H1 (cell line): ENCODE results near the gene SHISA7. TPM values are rescaled to one million over a fixed set of nuclear protein-coding genes. Genes with fewer than 3 reads are reported as not detected.

Source experiments
- CTCF ChIA-PET: fragments of 300-600 bp; sonication (Branson Sonifier 250); formaldehyde crosslinking; loops from one replicate; lab custom pipeline; 2021; ENCODE audit not compliant: partially characterized antibody; lab: Charles Lee
- POLR2A ChIA-PET: fragments of 300-600 bp; sonication (Branson Sonifier 250); formaldehyde crosslinking; loops from one replicate; lab custom pipeline; 2021; ENCODE audit warnings: inconsistent platforms; ENCODE audit not compliant: partially characterized antibody; lab: Charles Lee
- DNase-seq, 2 experiments: peaks; one replicate each; pipeline versions ENCODE4 v3.0.0 to v3.0.0-alpha.2; 2010 to 2022; ENCODE audit warnings: low spot score in 2 of 2, low read depth in 1 of 2, mixed read lengths in 1 of 2
- FAIRE-seq: peaks from 2 replicates; lab custom pipeline; 2011; peaks lifted over from hg19 to GRCh38; lab: Jason Lieb, UNC
- H2AFZ ChIP-seq: 2 replicates; pipeline ENCODE4 v1.8.1; 2012; ENCODE audit warnings: low read length, inconsistent platforms
- H2AK5ac ChIP-seq: 2 replicates; pipeline ENCODE4 v1.6.1; 2013; ENCODE audit warnings: low read depth, low read length
- H2BK120ac ChIP-seq: replicated peaks from 2 replicates; pipeline ENCODE3; 2013; ENCODE audit warnings: low read depth, low read length, inconsistent platforms
- H2BK12ac ChIP-seq: 2 replicates; pipeline ENCODE4 v1.6.1; 2013; ENCODE audit warnings: low read depth, low read length
- H2BK15ac ChIP-seq: 2 replicates; pipeline ENCODE4 v1.6.1; 2013; ENCODE audit warnings: low read length
- H2BK20ac ChIP-seq: 2 replicates; pipeline ENCODE4 v1.6.1; 2013; ENCODE audit warnings: low read length
- H2BK5ac ChIP-seq: 2 replicates; pipeline ENCODE4 v1.6.1; 2013; ENCODE audit warnings: low read depth, low read length
- H3K14ac ChIP-seq: 2 replicates; pipeline ENCODE4 v1.6.1; 2013; ENCODE audit warnings: inconsistent platforms; ENCODE audit not compliant: insufficient read length
- H3K18ac ChIP-seq: 2 replicates; pipeline ENCODE4 v1.6.1; 2013; ENCODE audit warnings: low read length; ENCODE audit errors: extremely low read depth
- H3K23ac ChIP-seq: 2 replicates; pipeline ENCODE4 v1.6.1; 2013; ENCODE audit warnings: inconsistent platforms; ENCODE audit not compliant: insufficient read length
- H3K23me2 ChIP-seq: 2 replicates; pipeline ENCODE4 v1.6.1; 2013; ENCODE audit warnings: low read depth, low read length
- H3K27ac ChIP-seq: 2 replicates; pipeline ENCODE4 v1.6.1; 2011; ENCODE audit warnings: low read depth, low read length, inconsistent platforms
- H3K27me3 ChIP-seq, 4 experiments: replicated peaks in 1 of 4; 1 replicate in 1 of 4; 2 replicates in 3 of 4; pipeline versions ENCODE4 v1.6.1 to v1.8.1; 2011 to 2013; ENCODE audit warnings: low read length in 3 of 4, mild to moderate bottlenecking in 3 of 4, inconsistent platforms in 2 of 4, mixed read lengths in 2 of 4, moderate library complexity in 1 of 4; ENCODE audit not compliant: control insufficient read depth in 3 of 4, insufficient read depth in 3 of 4; ENCODE audit errors: extremely low read depth in 1 of 4
- H3K36me3 ChIP-seq, 4 experiments: 2 replicates each; pipeline versions ENCODE4 v1.6.1 to v1.8.1; 2011 to 2013; ENCODE audit warnings: mild to moderate bottlenecking in 4 of 4, low read length in 3 of 4, moderate library complexity in 2 of 4, control low read depth in 1 of 4, inconsistent platforms in 1 of 4; ENCODE audit not compliant: insufficient read depth in 4 of 4, control insufficient read depth in 2 of 4
- H3K4ac ChIP-seq: replicated peaks from 2 replicates; pipeline ENCODE3; 2013; ENCODE audit warnings: low read length, low read depth, mixed read lengths, inconsistent platforms; ENCODE audit not compliant: insufficient read length
- H3K4me1 ChIP-seq, 4 experiments: replicated peaks in 1 of 4; 1 replicate in 1 of 4; 2 replicates in 3 of 4; pipeline versions ENCODE4 v1.6.1 to v1.8.1; 2011 to 2013; ENCODE audit warnings: low read length in 3 of 4, inconsistent platforms in 2 of 4, mixed read lengths in 1 of 4; ENCODE audit not compliant: insufficient read depth in 4 of 4, control insufficient read depth in 3 of 4
- H3K4me2 ChIP-seq, 2 experiments: 2 replicates each; pipeline versions ENCODE4 v1.6.1 to v1.8.1; 2011 to 2013; ENCODE audit warnings: low read depth in 2 of 2, low read length in 2 of 2, control low read depth in 1 of 2, inconsistent platforms in 1 of 2, mild to moderate bottlenecking in 1 of 2; ENCODE audit not compliant: insufficient read depth in 1 of 2
- H3K4me3 ChIP-seq, 4 experiments: fragments of 200-600, 300-600 bp in 1 of 4; sonication (generic), shearing (Covaris generic), sonication (Bioruptor Twin) in 1 of 4; 2 replicates each; pipeline versions ENCODE4 v1.5.1 to v1.8.1; 2011 to 2016; ENCODE audit warnings: low read length in 4 of 4, low read depth in 3 of 4, control low read depth in 2 of 4, inconsistent platforms in 2 of 4, mild to moderate bottlenecking in 2 of 4, mixed read lengths in 1 of 4, moderate library complexity in 1 of 4; ENCODE audit not compliant: insufficient read depth in 2 of 4; ENCODE audit errors: extremely low read depth in 1 of 4
- H3K56ac ChIP-seq: replicated peaks from 2 replicates; pipeline ENCODE3; 2013; ENCODE audit warnings: low read depth, mild to moderate bottlenecking, mixed read lengths, low read length, inconsistent platforms; ENCODE audit not compliant: insufficient read length
- H3K79me1 ChIP-seq: 2 replicates; pipeline ENCODE4 v1.6.1; 2013; ENCODE audit warnings: low read depth, low read length, control low read depth
- H3K79me2 ChIP-seq, 2 experiments: 2 replicates each; pipeline versions ENCODE4 v1.6.1 to v1.8.1; 2012 to 2013; ENCODE audit warnings: low read length in 2 of 2, mild to moderate bottlenecking in 2 of 2, inconsistent platforms in 1 of 2; ENCODE audit not compliant: insufficient read depth in 2 of 2, control insufficient read depth in 1 of 2
- H3K9ac ChIP-seq, 4 experiments: replicated peaks in 1 of 4; 1 replicate in 1 of 4; 2 replicates in 3 of 4; pipeline versions ENCODE4 v1.6.1 to v1.8.1; 2011 to 2013; ENCODE audit warnings: low read depth in 3 of 4, low read length in 3 of 4, control low read depth in 2 of 4, mild to moderate bottlenecking in 2 of 4, moderate library complexity in 2 of 4, inconsistent platforms in 1 of 4; ENCODE audit errors: extremely low read depth in 1 of 4
- H3K9me3 ChIP-seq, 2 experiments: 2 replicates each; pipeline versions ENCODE4 v1.6.1 to v1.8.1; 2012 to 2013; ENCODE audit warnings: mild to moderate bottlenecking in 2 of 2, moderate library complexity in 2 of 2, control low read depth in 1 of 2, inconsistent platforms in 1 of 2, low read depth in 1 of 2, low read length in 1 of 2, mixed read lengths in 1 of 2; ENCODE audit not compliant: insufficient read depth in 2 of 2
- H4K20me1 ChIP-seq, 2 experiments: replicated peaks in 1 of 2; 2 replicates each; pipeline versions ENCODE3 to v1.8.1; 2011 to 2013; ENCODE audit warnings: inconsistent platforms in 2 of 2, low read length in 2 of 2, mild to moderate bottlenecking in 1 of 2; ENCODE audit not compliant: insufficient read depth in 2 of 2, control insufficient read depth in 1 of 2
- H4K5ac ChIP-seq: 2 replicates; pipeline ENCODE4 v1.6.1; 2013; ENCODE audit warnings: low read length, low read depth, mixed read lengths, inconsistent platforms; ENCODE audit not compliant: insufficient read length
- H4K8ac ChIP-seq: 2 replicates; pipeline ENCODE4 v1.8.0; 2013; ENCODE audit warnings: mild to moderate bottlenecking, moderate library complexity, low read length, inconsistent platforms; ENCODE audit not compliant: insufficient read depth; ENCODE audit errors: extremely low read depth
- H4K91ac ChIP-seq: replicated peaks from 2 replicates; pipeline ENCODE3; 2013; ENCODE audit warnings: low read length, mixed read lengths, inconsistent platforms; ENCODE audit not compliant: insufficient read length
- ATF3 ChIP-seq: IDR thresholded peaks from 2 replicates; pipeline ENCODE4 v1.6.1; 2011; ENCODE audit warnings: low read depth, mild to moderate bottlenecking, low read length; ENCODE audit not compliant: insufficient read depth
- CTBP2 ChIP-seq: IDR thresholded peaks from 2 replicates; pipeline ENCODE4 v1.7.0; 2011; ENCODE audit warnings: borderline replicate concordance, mild to moderate bottlenecking, moderate library complexity, mixed read lengths, low read length; ENCODE audit not compliant: insufficient read depth, insufficient read length
- CTCF ChIP-seq, 3 experiments: IDR thresholded peaks; 1 replicate in 2 of 3; 2 replicates in 1 of 3; pipeline versions ENCODE4 v1.5.1 to v1.6.1; 2011; ENCODE audit warnings: low read length in 3 of 3, mild to moderate bottlenecking in 3 of 3, inconsistent platforms in 2 of 3, low read depth in 1 of 3, moderate library complexity in 1 of 3; ENCODE audit not compliant: insufficient read depth in 1 of 3; ENCODE audit errors: control extremely low read depth in 1 of 3
- RBBP5 ChIP-seq: IDR thresholded peaks from 2 replicates; pipeline ENCODE4 v1.7.1; 2012; ENCODE audit warnings: low read depth, mild to moderate bottlenecking, inconsistent platforms, low read length, moderate library complexity, borderline replicate concordance
- RFX5 ChIP-seq: IDR thresholded peaks from 2 replicates; pipeline ENCODE4 v1.6.1; 2011; ENCODE audit warnings: low read depth, low read length, improper control_type of control experiment, borderline replicate concordance
- RNF2 ChIP-seq: fragments of 200-900, 300-1000 bp; sonication (generic); IDR thresholded peaks from 2 replicates; pipeline ENCODE4 v1.7.1; 2016; ENCODE audit warnings: borderline replicate concordance, low read depth, mild to moderate bottlenecking, antibody characterized with exemption, low read length; ENCODE audit not compliant: poor library complexity, severe bottlenecking; ENCODE audit errors: missing control alignments
- SAP30 ChIP-seq: fragments of 300-600 bp; sonication (generic); IDR thresholded peaks from 2 replicates; pipeline ENCODE4 v1.7.1; 2012; ENCODE audit warnings: low read length, moderate library complexity, mild to moderate bottlenecking, inconsistent platforms; ENCODE audit not compliant: insufficient read depth, insufficient replicate concordance
- TAF7 ChIP-seq: optimal IDR thresholded peaks from 2 replicates; pipeline ENCODE3; 2011; ENCODE audit warnings: low read depth, mild to moderate bottlenecking, inconsistent platforms, low read length, moderate library complexity, borderline replicate concordance
- TEAD4 ChIP-seq: IDR thresholded peaks from 2 replicates; pipeline ENCODE4 v1.6.1; 2012; ENCODE audit warnings: low read depth, low read length, inconsistent platforms, mixed read lengths
- WGBS, 2 experiments: shearing (Covaris generic) in 1 of 2; methylation state at CpG; one replicate each; pipeline versions ENCODE4 v1.1.6 to v1.1.7; 2013 to 2015; ENCODE audit warnings: low lambda C conversion rate in 2 of 2, mixed read lengths in 2 of 2, inconsistent platforms in 1 of 2, low coverage in 1 of 2, missing lambda C conversion rate in 1 of 2; ENCODE audit not compliant: insufficient replicate concordance in 2 of 2, insufficient coverage in 1 of 2, insufficient read length in 1 of 2; ENCODE audit errors: extremely low coverage in 1 of 2, missing lambda C conversion rate in 1 of 2; 5-methylcytosine and 5-hydroxymethylcytosine counted together
- polyA plus RNA-seq, 7 experiments: library from polyadenylated mRNA; depleted of rRNA in 3 of 7; stranded (reverse) in 5 of 7; unstranded in 2 of 7; fragments of >200 nt in 5 of 7; fragments of 200-250 nt in 2 of 7; gene quantifications; 1 replicate in 5 of 7; 2 replicates in 1 of 7; 4 replicates in 1 of 7; pipeline versions ENCODE4 v1.2.1 to v1.2.3, GENCODE V29; 2011 to 2013; ENCODE audit warnings: missing spikeins in 2 of 7, mixed read lengths in 2 of 7
- total RNA-seq: library from RNA; stranded (reverse); fragmentation: NEBNext Ultra II Directional; extraction: Animal tissue kit (Norgen Biotek cat#: 25700); gene quantifications from 2 replicates; pipeline ENCODE4 v1.2.1, GENCODE V29; 2021

The SHISA7 gene
- total and polyA plus RNA-seq, 2 of the 8 experiments (the other 6 are each of a cell fraction or from before 2014, with no cell fraction given): 0.76 to 1.0 TPM

GRCh38 chr19:55468054-55468393, 24.9 kb upstream of the SHISA7 start:
- H2BK5ac ChIP-seq: no peak overlapping the region
- H3K27me3 ChIP-seq: no peaks in the 10 kb centered on the region; a peak in 1 of 7 replicates
- no peaks in the 10 kb centered on the region for H3K9me3 ChIP-seq
- H3K36me3 ChIP-seq: no peaks in the 10 kb centered on the region
- 35% methylated on average over 4 of the region's 4 CpGs; no CpG with 5 or more reads in 1 of the 2 experiments for WGBS, 2 experiments
- H3K79me1 ChIP-seq: no peaks in the 10 kb centered on the region
- no peak overlapping the region for H3K56ac ChIP-seq
- ChIA-PET POLR2A (interaction anchor here (0.6 to 2.6 kb wide), 10 partner anchors 9 to 157 kb away, joined by 3 to 9 read pairs (median 4); partner anchors contain the start of genes FIZ1, NAT14, ZNF524 and ZNF628), CTCF (interaction anchor here (0.6 to 3.6 kb wide), 32 partner anchors 9 to 584 kb away, joined by 3 to 31 read pairs (median 4); partner anchors contain the start of genes NAT14, ZNF579 and ZNF628)
- no peak overlapping the region for H2BK20ac ChIP-seq
- H3K27ac ChIP-seq: no peak overlapping the region
- no peak for FAIRE-seq
- H2BK120ac ChIP-seq: no peak overlapping the region
- no peak overlapping the region for H3K14ac ChIP-seq
- 0 out of 2 replicates have a peak overlapping the region, but pooled peaks have one; percentile 23 for H2BK12ac ChIP-seq
- H2AFZ ChIP-seq: no peak overlapping the region
- H4K8ac ChIP-seq: 0 out of 2 replicates have a peak overlapping the region, but pooled peaks have one; percentile 46
- no peaks in the 10 kb centered on the region for H3K79me2 ChIP-seq
- no peak overlapping the region for H2AK5ac ChIP-seq
- peak overlapping the region; percentile 75 for H2BK15ac ChIP-seq
- no peak overlapping the region for H3K23ac ChIP-seq
- peaks cover 1% of the 10 kb centered on the region; the same call in 1 of the 2 replicates for H3K23me2 ChIP-seq
- H3K4me1 ChIP-seq: peaks cover 3 to 24% (median 11%) of the 10 kb centered on the region in 4 experiments
- peak overlapping the region; percentile 36 for H3K18ac ChIP-seq
- no peak overlapping the region for H3K9ac ChIP-seq
- H4K91ac ChIP-seq: no peak overlapping the region
- H4K5ac ChIP-seq: no peak overlapping the region
- peak in 1 of 2 experiments; percentile 61 for DNase-seq
- H3K4me2 ChIP-seq: no peak overlapping the region
- H4K20me1 ChIP-seq: no peaks in the 10 kb centered on the region
- no peak overlapping the region for H3K4me3 ChIP-seq
- H3K4ac ChIP-seq: no peak overlapping the region
- no peak for TF ChIP-seq SAP30
- TF ChIP-seq RNF2: no peak
- TF ChIP-seq RBBP5: no peak
- no peak for TF ChIP-seq CTCF (IDR thresholded peaks at IDR 0.05; ENCODE audit: control extremely low read depth in 1 of 3, insufficient read depth in 1 of 3, low read depth in 1 of 3, low read length in 3 of 3)
- no peak for TF ChIP-seq TAF7
- TF ChIP-seq ATF3: no peak
- no peak for TF ChIP-seq RFX5
- TF ChIP-seq TEAD4: no peak
- no peak for TF ChIP-seq CTBP2
